Activated CD4-positive, CD25-positive, alpha-beta regulatory T cell (primary cell): Measurements from ENCODE around the gene SP6.

Source experiments
- DNase-seq, 4 experiments: peaks; one replicate each; lab custom pipeline; 2025; lab: John Stamatoyannopoulos, UW

Gene SP6

GRCh38 chr17:47856830-47857229, 5.9 kb upstream of the SP6 start:
- no peak for DNase-seq

- no peak for DNase-seq
Measured at GRCh38 chr17:47855737-47856136, 4.8 kb upstream of the SP6 start.

GRCh38 chr17:47853616-47854015, 2.7 kb upstream of the SP6 start:
- no peak for DNase-seq

GRCh38 chr17:47852113-47852949, 1.4 kb upstream of the SP6 start:
- DNase-seq: no peak

DNA sequence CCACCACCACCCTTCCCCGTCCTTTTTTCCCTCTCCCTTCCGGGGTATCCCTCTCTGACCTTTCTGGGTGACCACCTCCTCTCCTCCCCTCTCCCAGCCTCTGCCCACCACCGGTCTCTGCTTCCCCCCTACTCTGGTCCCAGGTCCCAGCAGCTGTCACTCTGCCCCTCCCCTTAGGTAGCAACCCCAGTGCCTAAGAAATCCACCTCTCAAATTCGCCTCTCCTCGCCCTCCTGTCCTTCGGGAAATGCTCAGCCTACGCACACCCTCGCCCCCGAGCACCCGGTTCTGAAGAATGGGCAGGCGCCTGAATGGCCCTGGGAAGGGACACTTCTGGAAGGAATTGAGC, 775 bp upstream of the SP6 start:
- no peak for DNase-seq

- no peak for DNase-seq
Measured at GRCh38 chr17:47850373-47850691, 631 bp downstream of the SP6 start.

DNA sequence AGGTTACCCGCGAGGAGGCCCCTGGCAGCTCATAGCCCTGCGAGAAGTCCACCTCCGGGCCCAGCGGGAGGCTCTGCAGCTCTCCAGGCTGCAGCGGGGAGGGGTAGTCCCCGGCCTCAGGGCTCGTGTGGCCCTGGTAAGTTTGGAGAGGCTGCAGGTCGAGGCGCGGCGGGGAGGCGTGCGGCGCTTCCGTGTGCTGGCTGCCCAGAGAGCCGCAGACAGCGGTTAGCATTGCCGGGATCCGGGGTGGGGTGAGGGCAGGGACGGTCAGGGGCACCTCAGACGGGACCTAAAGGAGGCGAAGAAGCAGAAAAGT, 2.8 kb downstream of the SP6 start:
- no peak for DNase-seq

DNA sequence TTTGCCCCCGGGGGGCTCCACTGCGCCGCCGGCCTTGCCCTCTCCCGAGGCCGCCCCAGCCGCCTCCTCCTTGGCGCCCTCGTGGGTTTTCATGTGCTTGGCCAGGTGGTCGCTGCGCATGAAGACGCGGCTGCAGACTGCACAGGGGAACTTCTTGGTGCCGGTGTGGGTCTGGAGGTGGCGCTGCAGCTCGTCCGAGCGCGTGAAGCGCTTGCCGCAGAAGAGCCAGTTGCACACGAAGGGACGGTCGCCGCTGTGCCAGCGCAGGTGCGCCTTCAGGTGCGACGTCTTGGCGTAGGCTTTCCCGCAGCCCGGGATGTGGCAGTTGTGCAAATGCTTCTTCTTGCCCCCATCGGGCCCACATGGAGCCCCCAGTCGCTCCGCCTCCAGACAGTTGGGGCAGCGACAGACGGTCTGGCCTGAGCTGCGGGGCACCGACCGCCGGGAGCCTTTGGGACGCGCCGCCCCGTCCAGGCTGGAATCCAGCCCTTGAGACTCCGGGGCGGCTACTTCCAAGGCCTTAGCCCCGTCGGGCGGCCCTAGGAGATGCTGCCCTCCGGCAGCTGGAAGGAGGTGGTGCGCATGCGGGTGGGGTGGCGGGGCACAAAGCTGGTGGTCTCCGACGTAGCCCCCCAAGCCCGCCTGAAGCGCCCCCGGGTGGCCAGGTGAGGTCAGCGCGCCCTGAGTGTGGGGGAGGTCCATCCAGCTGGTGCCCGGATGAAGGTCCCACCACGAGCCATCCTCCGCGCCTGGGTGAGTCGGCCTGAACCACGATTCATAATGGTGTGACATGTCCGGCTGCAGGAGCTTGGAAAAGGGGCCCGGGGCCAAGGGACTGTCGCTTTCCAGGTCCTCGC, 3.4 kb downstream of the SP6 start:
- DNase-seq: no peak

GRCh38 chr17:47846716-47847340, 4.1 kb downstream of the SP6 start:
- no peak for DNase-seq

DNA sequence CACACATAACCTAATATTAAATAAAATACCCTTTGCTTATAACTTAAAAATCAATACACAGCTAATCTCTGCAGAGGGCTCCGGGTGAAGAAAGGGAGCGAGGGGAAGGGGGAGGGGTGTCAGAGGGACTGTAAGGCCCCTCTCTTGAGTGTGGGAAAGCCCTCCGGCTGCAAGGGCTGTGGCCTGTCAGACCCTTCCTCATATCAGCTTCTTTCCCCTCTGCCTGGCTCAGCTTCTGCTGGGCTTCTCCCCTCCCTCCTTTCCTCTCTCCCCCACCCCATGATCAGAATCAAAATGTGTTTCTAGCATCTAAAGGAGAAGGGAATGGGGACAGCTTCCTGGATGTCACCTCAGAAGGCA, 5.3 kb downstream of the SP6 start:
- no peak for DNase-seq

DNA sequence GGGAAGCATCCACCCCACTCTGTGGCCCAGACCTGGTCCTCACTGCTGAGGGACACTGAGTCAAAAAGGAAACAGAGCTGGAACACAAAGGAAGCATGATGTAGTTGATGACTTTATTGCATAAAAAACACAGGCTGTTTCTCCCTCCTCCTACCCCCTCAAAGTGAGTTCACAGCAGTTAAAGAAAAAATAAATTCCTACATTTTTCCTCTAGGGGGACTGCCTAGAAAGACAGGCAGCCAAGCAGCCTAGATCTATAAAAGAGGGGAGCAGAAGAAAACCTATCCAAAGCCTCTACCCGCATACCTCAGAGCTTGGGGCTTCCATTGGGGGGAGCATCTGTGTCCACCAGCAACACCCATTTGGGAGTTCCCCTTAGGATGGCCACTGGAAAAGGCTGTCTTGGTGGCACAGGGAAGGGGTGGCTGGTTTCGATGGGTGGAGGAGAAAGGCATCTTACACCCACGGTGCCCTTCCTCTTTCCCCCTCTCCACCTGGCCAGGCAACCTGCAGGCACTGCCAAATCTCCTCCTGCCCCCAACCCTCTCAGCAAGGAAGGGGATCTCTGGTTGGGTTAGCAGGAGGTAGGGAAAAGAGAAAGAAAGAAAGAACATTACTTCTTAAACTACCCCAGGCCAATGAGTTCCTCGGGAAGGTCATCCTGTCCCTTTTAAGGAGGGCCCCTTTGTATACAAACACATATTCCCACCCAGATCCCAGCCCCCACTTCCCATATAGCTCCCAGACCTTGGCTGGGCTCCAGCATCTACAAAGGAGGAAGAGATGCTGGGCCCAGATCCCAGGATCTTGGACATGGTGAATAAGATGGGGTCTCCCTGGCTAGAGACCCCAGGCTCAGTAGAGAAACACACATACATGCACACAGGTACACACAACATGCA, 5.9 kb downstream of the SP6 start:
- no peak for DNase-seq

- no peak for DNase-seq
Measured at GRCh38 chr17:47844227-47844626, 6.7 kb downstream of the SP6 start.

DNA sequence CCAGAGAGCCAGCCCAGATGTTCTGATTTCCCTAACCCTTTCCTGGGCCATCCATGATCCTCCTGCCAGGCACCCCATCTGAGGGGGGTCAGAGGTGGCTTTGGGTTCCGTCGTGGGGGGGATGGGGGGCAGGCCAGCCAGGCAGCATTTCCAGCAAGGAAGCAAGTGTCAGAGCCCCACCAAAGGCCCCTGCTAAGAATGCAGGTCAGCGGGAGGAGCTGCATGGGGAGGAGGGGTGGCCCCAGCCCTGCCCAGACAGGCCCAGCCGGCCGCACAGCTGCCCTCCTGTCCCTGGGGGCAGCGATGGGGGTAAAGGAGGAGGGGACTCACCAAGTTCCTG, 7.6 kb downstream of the SP6 start:
- no peak for DNase-seq

DNA sequence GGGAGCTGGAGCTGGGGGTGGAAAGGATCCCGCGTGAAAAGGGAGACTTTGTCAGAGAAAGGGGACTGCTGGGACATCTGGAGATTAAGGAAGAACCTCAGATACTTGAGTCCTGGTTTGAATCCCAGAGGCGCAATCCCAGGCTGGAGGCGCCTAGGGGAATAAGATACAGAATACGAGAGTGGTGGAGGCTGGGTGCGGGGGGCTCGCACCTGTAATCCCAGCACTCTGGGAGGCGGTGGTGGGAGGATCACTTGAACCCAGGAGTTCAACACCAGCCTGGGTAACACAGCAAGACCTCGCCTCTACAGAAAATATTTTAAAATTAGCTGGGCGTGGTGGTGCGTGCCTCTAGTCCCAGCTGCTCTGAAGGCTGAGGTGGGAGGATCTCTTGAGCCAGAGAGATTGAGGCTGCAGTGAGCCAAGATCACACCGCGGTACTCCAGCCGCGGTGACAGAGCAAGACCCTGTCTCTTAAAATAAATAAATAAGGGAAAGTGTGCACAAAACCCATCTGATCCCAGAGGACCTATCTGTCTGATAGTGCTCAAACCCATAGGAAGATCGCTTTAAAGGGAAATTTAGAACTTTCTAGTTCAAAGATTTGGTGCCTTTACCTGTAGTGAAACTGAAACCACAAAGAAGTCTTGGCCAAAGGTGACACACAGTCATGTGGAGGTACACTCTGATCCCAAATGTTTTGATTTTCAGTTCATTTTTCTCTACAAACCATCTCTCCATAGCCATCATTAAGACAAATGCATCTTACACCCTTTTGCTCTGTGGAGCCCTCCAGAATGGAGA, 9.3 kb downstream of the SP6 start:
- DNase-seq: no peak

- peak; percentile 59 to 81 (median 70) for DNase-seq
Measured at GRCh38 chr17:47840742-47841487, 10.0 kb downstream of the SP6 start, which contains the start of gene SCRN2. SCRN2 (minus strand) TSS chr17:47841273; CDS start chr17:47840843, 430 bp downstream.

DNA sequence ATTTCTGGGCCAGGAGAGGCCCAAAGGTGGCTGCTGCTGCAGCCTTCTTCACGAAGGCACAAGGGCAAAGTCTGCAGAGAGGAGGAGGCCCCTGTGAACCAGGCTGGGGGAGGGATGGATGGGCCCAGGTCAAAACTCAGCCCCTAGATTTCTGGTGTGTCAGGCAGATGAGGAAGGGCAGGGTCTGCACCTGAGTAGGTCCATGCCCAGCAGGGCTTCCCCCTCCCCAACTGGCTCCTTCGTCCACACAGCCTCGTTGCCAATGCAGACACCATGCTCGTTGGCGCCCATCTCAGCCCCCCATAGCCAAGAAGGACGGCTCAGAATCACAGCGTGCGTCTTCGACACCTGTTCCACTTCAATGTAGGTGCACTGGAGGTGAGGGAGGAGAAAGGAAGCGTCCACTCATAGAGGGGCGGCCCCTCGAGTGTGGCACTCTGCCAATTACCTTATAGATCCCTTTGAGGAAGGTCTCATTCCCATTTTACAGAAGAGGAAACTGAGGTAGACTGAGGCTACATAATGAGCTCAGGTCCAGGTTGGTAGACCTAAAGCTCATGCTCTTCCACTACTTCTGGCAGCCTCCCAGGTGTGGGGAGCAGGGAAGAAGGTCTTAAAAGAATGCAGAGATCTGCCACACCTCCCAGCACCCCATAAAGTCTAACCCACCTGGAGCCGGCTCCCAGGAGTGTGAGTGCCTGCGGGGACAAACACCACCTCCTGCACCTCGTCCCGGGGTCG, 10.8 kb downstream of the SP6 start:
- DNase-seq: no peak

GRCh38 chr17:47839071-47839470, 11.9 kb downstream of the SP6 start:
- DNase-seq: no peak

DNA sequence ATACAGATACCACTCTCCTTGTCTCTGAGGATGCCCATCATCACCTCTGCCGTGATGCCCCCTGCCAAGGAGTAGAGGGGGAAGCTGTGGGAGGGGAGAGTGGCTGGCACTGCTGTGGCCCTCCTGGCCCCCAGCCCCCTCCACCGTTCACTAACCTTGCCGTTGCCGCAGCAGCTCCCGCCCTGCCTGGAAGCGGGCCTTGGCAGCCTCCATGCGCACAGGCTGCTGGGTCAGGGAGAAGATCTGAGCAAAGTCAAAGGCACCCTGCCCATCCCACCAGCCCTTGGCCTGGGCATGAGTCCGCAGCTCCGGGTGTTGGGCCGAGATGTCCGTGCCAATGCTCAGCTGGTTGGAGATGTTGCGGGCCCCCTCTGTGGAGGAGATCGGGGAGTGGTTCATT, 12.3 kb downstream of the SP6 start:
- no peak for DNase-seq

DNA sequence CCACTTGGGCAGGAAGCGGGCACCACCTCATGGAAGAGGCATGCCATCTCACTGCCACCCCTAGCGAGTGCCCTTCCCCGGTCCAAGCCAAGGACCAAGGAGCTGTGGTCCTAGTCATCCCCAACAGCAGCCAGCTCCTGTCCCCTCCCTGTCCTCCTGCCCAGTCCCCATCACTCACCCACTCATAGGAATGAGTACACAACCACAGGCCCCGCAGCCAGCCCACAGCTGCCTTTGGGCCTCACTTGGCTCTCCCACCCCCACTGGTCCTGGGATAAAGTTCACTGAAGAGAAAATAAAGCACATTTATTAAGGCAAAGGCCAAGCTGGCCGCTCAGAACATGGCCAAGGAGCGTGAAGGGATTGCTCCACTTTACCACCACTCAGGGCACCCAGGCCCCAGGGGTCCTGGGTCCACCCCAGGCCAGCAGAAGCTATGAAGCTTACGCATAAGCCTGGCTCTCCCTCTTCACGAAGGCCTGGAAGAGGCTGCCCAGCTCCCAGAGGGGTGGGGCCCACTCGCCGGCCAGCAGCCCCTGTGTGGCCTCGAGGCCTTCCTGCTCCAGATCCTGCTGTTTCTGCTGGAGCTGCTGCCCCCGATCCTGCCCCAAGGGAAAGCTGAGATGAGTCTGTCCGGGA, 13.4 kb downstream of the SP6 start:
- DNase-seq: no peak

DNA sequence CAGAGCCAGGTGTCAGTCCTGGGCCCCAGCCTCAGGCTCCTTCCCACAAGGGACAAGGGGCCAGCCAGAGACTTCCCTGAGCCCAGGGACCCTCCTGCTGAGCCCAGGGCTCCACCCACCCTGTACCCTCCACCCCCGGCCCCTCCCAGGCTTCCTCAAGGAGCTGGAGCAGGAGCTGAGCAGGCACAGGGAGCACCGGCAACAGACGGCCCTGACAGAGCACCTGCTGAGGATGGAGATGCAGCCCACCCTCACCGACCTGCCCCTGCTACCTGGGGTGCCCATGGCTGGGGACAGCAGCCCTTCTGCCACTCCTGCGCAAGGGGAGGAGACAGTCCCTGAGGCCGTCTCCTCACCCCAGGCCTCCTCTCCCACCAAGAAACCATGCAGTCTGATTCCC, 14.4 kb downstream of the SP6 start:
- DNase-seq: no peak
